ENCODE data around the gene CD248.

DNA sequence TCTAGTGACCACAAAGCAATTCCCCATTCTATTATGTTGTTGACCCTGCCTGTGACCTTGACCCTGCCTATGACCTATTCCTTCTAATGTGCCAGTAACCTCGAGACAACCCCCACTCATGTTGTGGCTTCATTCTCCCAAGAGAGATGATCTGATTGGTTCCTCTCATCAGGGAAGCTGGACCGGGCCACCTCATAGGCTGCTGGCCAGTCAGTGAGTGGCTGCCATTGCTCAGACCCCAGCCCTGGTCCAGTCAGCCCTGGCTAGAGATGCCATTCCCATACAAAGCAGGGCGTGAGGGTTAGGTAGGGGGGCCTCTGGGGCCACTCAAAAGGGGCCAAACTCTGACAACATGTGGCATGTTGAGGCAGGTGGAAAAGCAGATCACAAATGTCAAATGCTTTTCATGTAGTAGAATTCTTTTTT lies 42.8 kb upstream of the CD248 start:
- TF ChIP-seq, protein P1, sequence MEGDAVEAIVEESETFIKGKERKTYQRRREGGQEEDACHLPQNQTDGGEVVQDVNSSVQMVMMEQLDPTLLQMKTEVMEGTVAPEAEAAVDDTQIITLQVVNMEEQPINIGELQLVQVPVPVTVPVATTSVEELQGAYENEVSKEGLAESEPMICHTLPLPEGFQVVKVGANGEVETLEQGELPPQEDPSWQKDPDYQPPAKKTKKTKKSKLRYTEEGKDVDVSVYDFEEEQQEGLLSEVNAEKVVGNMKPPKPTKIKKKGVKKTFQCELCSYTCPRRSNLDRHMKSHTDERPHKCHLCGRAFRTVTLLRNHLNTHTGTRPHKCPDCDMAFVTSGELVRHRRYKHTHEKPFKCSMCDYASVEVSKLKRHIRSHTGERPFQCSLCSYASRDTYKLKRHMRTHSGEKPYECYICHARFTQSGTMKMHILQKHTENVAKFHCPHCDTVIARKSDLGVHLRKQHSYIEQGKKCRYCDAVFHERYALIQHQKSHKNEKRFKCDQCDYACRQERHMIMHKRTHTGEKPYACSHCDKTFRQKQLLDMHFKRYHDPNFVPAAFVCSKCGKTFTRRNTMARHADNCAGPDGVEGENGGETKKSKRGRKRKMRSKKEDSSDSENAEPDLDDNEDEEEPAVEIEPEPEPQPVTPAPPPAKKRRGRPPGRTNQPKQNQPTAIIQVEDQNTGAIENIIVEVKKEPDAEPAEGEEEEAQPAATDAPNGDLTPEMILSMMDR (IDR thresholded peaks at IDR 0.05): no peak
- TF ChIP-seq, protein P2, sequence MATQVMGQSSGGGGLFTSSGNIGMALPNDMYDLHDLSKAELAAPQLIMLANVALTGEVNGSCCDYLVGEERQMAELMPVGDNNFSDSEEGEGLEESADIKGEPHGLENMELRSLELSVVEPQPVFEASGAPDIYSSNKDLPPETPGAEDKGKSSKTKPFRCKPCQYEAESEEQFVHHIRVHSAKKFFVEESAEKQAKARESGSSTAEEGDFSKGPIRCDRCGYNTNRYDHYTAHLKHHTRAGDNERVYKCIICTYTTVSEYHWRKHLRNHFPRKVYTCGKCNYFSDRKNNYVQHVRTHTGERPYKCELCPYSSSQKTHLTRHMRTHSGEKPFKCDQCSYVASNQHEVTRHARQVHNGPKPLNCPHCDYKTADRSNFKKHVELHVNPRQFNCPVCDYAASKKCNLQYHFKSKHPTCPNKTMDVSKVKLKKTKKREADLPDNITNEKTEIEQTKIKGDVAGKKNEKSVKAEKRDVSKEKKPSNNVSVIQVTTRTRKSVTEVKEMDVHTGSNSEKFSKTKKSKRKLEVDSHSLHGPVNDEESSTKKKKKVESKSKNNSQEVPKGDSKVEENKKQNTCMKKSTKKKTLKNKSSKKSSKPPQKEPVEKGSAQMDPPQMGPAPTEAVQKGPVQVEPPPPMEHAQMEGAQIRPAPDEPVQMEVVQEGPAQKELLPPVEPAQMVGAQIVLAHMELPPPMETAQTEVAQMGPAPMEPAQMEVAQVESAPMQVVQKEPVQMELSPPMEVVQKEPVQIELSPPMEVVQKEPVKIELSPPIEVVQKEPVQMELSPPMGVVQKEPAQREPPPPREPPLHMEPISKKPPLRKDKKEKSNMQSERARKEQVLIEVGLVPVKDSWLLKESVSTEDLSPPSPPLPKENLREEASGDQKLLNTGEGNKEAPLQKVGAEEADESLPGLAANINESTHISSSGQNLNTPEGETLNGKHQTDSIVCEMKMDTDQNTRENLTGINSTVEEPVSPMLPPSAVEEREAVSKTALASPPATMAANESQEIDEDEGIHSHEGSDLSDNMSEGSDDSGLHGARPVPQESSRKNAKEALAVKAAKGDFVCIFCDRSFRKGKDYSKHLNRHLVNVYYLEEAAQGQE (IDR thresholded peaks at IDR 0.05; ENCODE audit: insufficient read depth in 1 of 2, low read depth in 2 of 2, low read length in 1 of 2): no peak

Data from Panc1 (cell line).